Fibroblast of villous mesenchyme (primary cell): ENCODE results near the gene KISS1. TPM values are rescaled to one million over a fixed set of nuclear protein-coding genes. Genes with fewer than 3 reads are reported as not detected.

Experiments
- DNase-seq: peaks from one replicate; pipeline ENCODE4 v3.0.0-alpha.2; 2010; ENCODE audit warnings: low read depth
- H3K4me3 ChIP-seq: 2 replicates; pipeline ENCODE4 v1.5.1; 2011; ENCODE audit warnings: low read depth, mild to moderate bottlenecking, low read length
- total RNA-seq: library from RNA; depleted of rRNA; stranded (reverse); fragments of >200 nt; gene quantifications from 2 replicates; pipeline ENCODE4 v1.2.3, GENCODE V29; 2012
- TF ChIP-seq, protein P1 (sequence below): IDR thresholded peaks from 2 replicates; pipeline ENCODE4 v1.5.1; 2012; ENCODE audit warnings: low read depth, mild to moderate bottlenecking, low read length; ENCODE audit not compliant: insufficient read depth

The KISS1 gene
- total RNA-seq, 1 donor: 5.6 TPM

DNA sequence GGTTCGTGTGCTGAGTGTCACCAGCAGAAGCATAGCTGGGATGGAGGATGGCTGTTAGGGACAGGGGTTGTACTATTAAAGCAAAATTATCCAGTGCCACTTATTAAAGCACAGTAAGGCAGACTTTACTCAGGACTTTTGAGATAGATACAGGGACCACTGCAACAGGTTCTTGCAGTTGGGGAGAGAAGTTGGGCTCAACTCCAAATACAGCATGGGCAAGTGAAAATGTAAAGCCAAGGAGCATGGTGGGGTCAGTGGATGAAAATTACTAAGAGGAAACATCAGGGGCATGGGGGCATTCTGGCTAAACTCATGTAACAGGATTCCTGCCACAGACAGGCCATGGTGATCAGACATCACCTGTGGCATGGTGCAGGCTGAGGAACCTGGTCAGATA is 15.2 kb downstream of the KISS1 start:
- DNase-seq: no peak
- no peak overlapping the region for H3K4me3 ChIP-seq
- TF ChIP-seq, protein P1, sequence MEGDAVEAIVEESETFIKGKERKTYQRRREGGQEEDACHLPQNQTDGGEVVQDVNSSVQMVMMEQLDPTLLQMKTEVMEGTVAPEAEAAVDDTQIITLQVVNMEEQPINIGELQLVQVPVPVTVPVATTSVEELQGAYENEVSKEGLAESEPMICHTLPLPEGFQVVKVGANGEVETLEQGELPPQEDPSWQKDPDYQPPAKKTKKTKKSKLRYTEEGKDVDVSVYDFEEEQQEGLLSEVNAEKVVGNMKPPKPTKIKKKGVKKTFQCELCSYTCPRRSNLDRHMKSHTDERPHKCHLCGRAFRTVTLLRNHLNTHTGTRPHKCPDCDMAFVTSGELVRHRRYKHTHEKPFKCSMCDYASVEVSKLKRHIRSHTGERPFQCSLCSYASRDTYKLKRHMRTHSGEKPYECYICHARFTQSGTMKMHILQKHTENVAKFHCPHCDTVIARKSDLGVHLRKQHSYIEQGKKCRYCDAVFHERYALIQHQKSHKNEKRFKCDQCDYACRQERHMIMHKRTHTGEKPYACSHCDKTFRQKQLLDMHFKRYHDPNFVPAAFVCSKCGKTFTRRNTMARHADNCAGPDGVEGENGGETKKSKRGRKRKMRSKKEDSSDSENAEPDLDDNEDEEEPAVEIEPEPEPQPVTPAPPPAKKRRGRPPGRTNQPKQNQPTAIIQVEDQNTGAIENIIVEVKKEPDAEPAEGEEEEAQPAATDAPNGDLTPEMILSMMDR: no peak

DNA sequence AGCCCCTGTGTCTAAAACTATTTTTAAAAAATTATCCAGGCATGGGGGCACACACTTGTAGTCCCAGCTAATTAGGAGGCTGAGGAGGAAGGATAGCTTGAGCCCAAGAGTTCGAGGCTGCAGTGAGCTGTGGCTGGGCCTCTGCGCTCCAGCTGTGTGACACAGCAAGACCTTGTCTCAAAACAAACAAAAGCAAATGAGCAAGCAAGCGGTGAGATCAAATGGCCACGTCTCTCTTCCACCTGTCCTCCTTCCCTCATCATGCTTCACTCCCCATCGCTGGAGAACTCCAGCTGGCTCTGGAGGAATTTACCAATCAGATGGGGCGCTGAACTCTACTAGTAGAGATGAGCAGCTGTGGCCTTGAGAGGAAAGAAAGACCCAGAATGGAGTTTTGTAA is 16.2 kb downstream of the KISS1 start:
- DNase-seq: no peak
- H3K4me3 ChIP-seq: no peak overlapping the region
- TF ChIP-seq, protein P1: no peak

DNA sequence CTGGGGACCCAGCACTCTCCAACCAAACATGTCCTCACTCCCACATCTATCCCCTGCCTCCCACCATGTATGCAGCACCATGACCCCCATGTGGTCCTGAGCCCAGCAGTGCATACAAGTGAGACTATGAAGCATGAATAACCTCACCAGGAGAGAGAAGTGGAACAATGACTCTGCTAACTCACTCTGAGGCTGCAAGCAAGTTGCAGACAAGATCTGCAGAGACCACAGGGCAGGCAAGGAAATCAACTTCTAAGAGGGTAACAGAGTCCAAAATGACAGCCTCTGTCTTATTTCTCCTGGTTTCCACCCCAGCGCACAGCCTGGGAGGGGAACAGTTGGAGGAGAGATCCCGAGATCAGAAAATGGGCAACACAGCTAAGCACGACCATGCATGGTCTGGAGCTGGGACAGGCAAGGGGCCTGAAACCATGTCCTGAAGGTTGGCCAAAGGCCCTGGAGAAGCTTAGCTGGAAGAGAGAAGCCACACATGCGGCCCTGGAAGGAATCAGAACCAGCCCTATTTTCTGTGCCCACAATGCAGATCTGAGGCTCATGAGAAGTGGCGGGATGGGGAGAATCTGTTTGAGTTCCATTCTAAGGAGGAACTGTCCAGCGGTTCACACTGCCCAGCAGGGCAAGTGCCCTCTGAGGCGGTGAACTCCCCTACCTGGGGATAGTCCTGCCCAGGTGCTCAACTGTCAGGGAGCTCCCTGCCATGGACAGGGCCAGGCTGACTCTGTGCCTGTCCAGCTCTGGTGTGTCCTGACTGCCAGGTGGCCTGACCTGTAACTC is 17.6 kb downstream of the KISS1 start:
- no peak for DNase-seq
- H3K4me3 ChIP-seq: no peak overlapping the region

DNA sequence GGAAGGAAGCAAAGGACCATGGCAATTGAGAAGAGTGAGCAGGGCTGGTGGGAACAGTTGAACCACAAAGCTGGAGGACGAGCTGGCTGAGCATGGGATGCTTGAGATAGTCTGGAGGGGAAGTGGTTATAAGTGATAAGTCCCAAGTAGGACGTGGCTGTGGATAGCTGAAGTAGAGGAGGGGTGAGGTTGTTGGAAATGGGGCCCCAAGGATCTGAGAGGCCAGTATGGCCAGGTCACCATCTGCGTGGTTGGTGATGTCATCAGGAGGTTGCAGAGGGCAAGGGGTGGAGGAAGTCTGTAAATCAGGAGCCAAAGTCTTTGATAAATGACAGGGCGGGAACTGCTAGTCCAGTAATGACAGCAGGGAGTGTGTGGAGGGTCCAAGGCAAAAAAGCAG is 19.2 kb downstream of the KISS1 start:
- DNase-seq: peak; percentile 24
- no peak overlapping the region for H3K4me3 ChIP-seq
- TF ChIP-seq, protein P1: no peak

More for the DNA sequence above, 17.6 kb downstream of the KISS1 start:
- TF ChIP-seq, protein P1: no peak

DNA sequence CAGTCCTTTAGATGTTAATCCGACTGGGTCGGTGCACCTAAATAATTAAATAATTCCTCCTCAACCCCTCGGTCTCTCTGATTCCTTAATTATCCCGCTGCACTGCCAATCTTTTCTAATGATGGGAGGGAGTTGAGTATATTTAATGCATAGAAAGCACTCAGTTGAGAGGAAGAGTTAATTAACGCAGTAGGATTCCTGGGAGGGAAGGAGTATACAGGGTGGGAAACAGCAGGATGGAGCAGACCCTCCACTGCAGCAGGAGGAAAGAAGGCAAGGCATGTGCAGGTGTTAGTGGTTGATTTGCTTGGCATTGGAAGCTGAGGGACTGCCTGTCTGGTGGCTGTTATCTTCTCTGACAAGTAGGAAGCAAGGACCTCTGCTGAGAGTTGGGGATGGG is 20.2 kb downstream of the KISS1 start:
- DNase-seq: no peak
- no peak overlapping the region for H3K4me3 ChIP-seq
- TF ChIP-seq, protein P1: no peak

DNA sequence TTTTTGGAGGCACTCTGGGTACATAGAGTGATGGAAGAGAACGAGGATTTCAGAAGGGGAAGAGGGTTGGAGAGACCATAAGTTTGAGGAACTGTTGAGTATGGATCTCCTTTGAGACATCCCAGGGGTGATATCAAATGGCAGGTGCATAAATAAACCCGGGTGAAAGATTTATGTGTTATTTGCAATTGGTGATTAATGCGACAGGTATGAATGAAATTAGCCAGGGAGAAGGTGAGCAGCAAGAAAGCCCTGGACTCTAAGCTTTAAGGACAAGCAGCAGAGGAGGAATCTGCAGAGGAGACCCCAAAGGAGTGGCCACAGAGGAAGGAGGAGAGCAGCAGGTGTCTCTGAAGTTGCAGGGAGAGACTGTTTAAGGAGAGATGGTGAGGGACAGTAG is 21.3 kb downstream of the KISS1 start:
- TF ChIP-seq, protein P1: no peak

DNA sequence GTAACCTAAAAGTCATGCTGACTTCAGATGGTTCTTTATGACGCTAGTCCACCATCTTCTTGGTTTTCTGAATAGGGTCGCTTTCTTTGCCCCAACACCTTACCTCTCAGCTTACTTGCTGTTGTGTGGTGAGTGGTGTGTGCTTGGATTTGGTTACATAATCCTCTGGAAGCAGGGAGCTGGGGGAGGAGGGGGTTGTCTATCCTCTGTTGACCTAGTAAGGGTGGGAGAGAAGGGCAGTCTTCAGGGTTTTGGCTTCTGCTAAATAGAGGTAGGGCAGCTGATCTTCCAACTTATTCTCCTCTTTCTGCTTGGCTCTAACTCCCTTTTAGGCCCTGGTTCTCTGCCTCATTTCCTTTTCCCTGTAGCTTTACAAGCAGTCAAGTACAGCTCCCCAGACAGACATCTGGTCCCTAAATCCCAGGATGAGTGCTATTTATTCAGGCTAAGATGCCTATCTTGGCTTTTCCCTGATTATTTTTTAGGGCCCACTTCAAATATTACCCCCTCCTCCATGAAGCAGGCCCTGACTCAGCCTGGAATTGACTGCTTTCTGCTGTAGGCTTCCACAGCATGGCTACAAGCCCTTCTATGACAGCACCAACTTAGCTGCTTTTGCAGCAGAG is 23.8 kb downstream of the KISS1 start:
- H3K4me3 ChIP-seq: no peak overlapping the region
- peak; percentile 27 for DNase-seq
- TF ChIP-seq, protein P1: no peak

More for the DNA sequence above, 21.3 kb downstream of the KISS1 start:
- H3K4me3 ChIP-seq: no peak overlapping the region
- no peak for DNase-seq
